HEK293T (cell line): Measurements from ENCODE around the gene EXOC4.

Experiments
- BHLHE40 ChIP-seq: fragments of 450-650 bp; IDR thresholded peaks from 2 replicates; pipeline ENCODE4 v1.6.1; 2016; ENCODE audit warnings: mild to moderate bottlenecking, moderate library complexity, borderline replicate concordance
- ELF4 ChIP-seq: fragments of 450-650 bp; IDR thresholded peaks from 2 replicates; pipeline ENCODE4 v1.6.1; 2017; ENCODE audit warnings: antibody characterized with exemption
- FOXA1 ChIP-seq: fragments of 450-650 bp; IDR thresholded peaks from 2 replicates; pipeline ENCODE4 v1.6.1; 2016; ENCODE audit warnings: mild to moderate bottlenecking
- FOXK2 ChIP-seq: fragments of 450-650 bp; IDR thresholded peaks from 2 replicates; pipeline ENCODE4 v1.6.1; 2016; ENCODE audit warnings: mild to moderate bottlenecking
- FOXM1 ChIP-seq: fragments of 450-650 bp; IDR thresholded peaks from 2 replicates; pipeline ENCODE4 v1.6.1; 2017; ENCODE audit warnings: mild to moderate bottlenecking, borderline replicate concordance
- HDGF ChIP-seq: fragments of 450-650 bp; IDR thresholded peaks from 2 replicates; pipeline ENCODE4 v1.6.1; 2017; ENCODE audit warnings: antibody characterized with exemption, borderline replicate concordance
- L3MBTL2 ChIP-seq: fragments of 450-650 bp; conservative IDR thresholded peaks from 2 replicates; pipeline ENCODE4 v1.6.1; 2016; ENCODE audit warnings: mild to moderate bottlenecking
- LEF1 ChIP-seq: fragments of 450-650 bp; IDR thresholded peaks from 2 replicates; pipeline ENCODE4 v1.6.1; 2017; ENCODE audit warnings: mild to moderate bottlenecking, borderline replicate concordance
- NFRKB ChIP-seq: fragments of 450-650 bp; IDR thresholded peaks from 2 replicates; pipeline ENCODE4 v1.6.1; 2016; ENCODE audit warnings: mild to moderate bottlenecking, moderate library complexity
- PKNOX1 ChIP-seq: fragments of 450-650 bp; IDR thresholded peaks from 2 replicates; pipeline ENCODE4 v1.6.1; 2016
- SP1 ChIP-seq: fragments of 450-650 bp; IDR thresholded peaks from 2 replicates; pipeline ENCODE4 v1.6.1; 2017
- SUZ12 ChIP-seq: fragments of 450-650 bp; IDR thresholded peaks from 2 replicates; pipeline ENCODE4 v1.6.1; 2016; ENCODE audit warnings: mild to moderate bottlenecking
- TARDBP ChIP-seq: fragments of 450-650 bp; IDR thresholded peaks from 2 replicates; pipeline ENCODE4 v1.6.1; 2016
- ZNF384 ChIP-seq: fragments of 450-650 bp; IDR thresholded peaks from 2 replicates; pipeline ENCODE4 v1.6.1; 2016

GRCh38 chr7:133265821-133266220 is 12.9 kb downstream of the EXOC4 start:
- TF ChIP-seq SP1 (no peak), LEF1 (no peak), BHLHE40 (no peak), TARDBP (no peak), FOXA1 (no peak), ZNF384 (no peak), FOXM1 (no peak), PKNOX1 (no peak), SUZ12 (no peak), L3MBTL2 (no peak), HDGF (no peak), ELF4 (no peak), FOXK2 (no peak), NFRKB (no peak)
